AG08396 (cell line): ENCODE results near the gene PIKFYVE.
A peak's percentile ranks its signal among the peaks of the same experiment; 100 is the strongest.
"Not testable (repeated sequence)": the region's sequence is repeated elsewhere in the genome, so short reads cannot be mapped to it uniquely, and the experiment has no call there.

ENCODE experiments used
- DNase-seq: peaks from one replicate; pipeline ENCODE4 v3.0.0; 2012; ENCODE audit warnings: low spot score, mixed read lengths

Gene PIKFYVE

DNA sequence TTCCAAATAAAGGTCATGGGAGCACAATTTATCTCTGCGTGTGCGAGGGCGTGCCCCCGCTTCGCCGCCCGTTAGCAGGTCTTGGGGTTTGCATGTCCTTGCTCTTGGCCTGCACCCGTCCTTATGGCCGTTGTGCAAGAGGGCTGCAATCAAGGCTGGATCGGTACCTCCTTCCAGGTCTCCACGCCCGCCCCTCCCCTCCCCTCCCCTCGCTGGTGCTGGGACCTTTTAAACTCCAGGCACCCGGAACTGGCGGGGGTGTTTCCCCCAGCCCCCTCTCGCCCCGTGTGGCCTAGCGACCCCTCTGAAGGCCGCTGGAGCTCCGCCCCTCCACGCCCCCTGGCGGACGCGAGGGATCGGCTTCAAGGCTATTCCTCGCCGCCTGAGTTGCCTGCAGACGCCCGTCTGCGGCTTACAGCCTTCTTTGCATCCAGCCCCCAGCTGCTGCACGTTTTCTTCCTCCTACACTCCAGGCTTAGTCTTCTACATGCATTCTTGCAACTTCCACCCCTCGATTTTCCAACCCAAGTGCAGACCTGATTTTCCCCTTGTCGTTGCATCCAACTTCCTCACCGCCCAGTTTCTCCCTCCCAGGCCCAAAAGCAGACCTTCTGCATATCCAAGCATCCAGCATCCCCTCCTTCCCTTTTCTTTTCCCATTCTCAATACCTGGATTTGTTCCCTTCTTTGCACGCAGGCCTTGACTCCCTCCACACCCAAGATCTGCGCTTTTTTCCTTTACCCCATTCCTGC lies 11.8 kb upstream of the PIKFYVE start:
- DNase-seq, result peak; percentile 86

DNA sequence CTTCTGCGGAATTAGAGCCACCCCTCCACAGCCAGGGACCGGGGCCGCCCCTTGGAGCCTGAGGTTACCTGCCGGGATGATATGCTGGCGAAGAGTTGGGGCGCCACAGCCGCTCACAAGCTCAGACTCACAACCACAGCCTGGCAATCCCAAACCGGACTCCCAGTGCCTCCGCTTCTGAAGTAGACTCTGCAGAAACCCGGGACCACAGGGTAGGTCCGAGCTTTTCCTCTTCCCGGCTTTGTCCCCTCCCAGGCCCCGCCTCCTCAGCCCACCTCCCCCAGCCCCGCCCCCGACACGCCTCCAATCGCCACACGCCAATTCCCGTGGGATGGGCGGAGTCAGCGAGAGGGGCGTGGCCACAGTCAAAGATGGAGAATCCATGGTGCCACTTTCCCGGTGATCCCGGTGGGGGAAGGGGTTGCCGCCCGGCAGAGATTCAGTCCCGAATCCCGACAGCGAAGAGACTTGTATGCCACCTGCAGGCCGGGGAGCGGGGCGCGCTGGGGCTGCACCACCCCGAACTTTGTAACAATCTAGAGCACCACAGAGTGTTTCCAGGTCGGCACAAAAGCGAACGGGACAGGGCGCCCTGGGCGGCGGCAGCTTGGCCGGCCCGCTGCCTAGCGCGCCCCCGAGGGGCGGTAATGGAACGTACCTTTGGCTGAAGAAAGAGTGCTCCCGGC lies 11.0 kb upstream of the PIKFYVE start, which contains the start of gene IDH1:
Gene IDH1, minus strand, starts transcription at position 201 of the 686 bp plus-strand sequence. CDS start 3,520 bp downstream, outside the sequence.
- DNase-seq, result peak; percentile 96

DNA sequence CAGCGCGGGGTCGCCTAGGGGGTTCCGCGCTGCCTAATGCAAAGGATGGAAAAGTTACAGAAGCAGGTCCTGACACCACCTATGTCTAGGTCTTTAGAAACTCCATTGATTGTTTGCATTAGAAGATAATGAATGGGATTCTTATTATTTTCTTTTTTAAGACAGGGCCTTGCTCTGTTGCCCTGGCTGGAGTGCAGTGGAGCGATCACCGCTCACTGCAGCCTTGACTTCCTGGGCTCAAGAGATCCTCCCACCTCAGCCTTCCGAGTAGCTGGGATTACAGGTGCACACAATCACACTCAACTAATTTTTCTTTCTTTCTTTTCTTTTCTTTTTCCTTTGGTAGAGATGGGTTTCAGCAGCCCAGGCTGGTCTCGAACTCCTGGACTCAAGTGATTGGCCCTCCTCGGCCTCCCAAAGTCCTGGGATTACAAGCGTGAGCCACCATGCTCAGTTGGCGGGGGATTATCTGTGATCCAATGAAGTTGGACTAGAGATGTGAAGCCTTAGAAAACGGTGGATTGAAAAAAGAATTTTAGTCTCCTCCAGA lies 10.4 kb upstream of the PIKFYVE start:
- no peak for DNase-seq

DNA sequence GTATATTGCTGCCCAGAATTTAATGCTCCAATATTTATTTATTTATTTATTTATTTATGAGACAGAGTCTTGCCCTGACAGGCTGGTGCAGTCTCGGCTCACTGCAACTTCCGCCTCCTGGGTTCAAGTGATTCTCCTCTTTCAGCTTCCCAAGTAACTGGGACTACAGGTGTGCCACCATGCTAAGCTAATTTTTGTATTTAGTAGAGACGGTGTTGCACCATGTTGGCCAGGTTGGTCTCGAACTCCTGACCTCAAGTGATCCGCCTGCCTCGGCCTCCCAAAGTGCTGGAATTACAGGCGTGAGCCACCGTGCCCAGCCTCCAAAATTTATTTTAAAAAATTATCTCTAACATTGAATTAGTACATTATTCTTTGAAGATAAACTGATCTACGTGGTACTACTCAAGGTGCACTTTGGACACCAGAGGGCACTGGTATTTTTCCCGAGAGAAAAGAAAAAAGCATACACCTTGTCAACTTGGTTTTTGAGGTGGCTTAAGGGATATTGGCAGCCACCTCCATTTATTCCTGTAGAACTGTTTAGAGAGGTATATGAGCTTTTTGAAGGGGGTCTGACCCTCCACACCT lies 9.8 kb upstream of the PIKFYVE start:
- DNase-seq, result no peak

DNA sequence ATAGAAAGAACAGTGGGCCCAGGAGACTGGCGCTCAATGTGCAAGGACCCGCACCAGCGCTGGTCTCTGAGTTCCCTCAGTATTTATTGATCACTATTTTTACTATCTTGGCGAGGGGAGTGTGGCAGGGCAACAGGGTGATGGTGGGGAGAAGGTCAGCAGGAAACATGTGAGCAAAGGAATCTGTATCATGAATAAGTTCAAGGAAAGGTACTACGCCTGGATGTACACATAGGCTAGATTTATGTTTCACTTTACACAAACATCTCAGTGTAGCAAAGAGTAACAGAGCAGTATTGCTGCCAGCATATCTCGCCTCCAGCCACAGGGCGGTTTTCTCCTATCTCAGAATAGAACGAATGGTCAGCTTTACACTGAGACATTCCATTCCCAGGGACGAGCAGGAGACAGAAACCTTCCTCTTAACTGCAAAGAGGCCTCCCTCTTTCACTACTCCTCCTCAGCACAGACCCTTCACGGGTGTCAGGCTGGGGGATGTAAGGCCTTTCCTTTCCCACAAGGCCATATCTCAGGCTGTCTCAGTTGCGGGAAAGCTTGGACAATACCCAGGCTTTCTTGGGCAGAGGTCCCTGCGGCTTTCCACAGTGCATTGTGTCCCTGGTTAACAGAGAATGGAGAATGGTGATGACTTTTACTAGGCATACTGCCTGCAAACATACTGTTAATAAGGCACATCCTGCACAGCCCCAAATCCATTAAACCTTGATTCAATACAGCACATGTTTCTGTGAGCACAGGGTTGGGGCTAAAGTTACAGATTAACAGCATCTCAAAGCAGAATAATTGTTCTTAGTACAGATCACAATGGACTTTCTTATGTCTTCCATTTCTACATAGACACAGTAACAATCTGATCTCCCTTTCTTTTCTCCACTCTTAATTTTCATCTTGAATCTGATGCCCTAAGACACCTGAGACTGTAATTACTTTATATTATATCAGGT lies 8.9 kb upstream of the PIKFYVE start:
- not testable (repeated sequence) for DNase-seq

DNA sequence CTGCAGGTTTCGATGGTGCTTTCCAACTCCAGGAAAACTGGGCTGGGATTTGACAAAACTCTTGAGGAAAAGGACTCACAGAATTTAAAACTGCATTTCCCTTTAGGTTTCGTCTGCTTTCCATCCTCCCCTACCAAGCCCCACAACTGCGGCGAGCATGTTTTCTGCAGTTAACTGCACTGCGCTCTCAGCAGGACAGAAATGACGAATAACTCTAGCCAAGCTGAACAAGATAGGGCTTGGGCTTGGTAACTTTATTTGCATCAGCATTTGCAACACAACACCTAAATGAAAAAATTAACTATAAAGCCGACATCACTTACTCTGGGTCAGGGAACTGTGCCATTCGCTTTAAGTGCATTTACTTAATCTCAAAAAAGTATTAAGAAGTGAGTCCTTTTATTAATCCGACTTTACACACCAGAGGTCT lies 669 bp upstream of the PIKFYVE start:
- DNase-seq, result peak; percentile 36

DNA sequence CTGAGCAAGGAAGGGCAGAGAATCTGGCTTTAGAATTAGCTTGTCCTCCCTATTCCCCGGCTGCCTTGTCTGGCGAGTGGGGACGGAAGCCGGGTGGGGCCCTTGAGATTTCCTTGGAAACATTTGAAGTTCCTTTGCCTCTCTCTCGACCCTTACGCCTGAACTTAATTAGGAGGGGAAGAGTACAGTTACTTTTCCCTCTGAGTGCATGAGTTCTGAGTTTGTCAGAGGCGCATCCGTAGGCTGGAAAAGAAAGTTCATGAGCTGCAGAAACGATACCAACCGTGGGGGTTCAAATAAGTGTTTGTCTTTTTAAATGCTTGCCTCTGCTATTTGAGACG lies 468 bp downstream of the PIKFYVE start:
- no peak for DNase-seq

DNA sequence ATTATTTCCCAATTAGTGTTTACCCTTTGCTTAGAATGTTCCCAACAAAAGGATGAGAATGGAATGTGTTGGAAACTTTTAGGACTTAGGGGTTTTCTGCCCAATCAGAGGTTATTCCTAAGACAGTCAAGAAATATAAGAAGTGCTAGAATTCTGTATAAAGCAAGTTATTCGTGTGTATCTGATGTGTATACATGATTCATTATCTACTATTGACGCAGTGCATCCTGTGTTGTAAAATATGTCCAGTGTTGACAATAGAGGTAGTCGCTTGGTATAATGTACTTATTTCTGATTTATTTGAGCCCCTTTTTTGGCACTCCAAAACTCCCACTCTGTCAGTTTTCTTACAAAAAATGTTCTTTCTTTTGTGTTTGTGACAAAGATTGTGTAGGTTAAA lies 881 bp downstream of the PIKFYVE start:
- no peak for DNase-seq

DNA sequence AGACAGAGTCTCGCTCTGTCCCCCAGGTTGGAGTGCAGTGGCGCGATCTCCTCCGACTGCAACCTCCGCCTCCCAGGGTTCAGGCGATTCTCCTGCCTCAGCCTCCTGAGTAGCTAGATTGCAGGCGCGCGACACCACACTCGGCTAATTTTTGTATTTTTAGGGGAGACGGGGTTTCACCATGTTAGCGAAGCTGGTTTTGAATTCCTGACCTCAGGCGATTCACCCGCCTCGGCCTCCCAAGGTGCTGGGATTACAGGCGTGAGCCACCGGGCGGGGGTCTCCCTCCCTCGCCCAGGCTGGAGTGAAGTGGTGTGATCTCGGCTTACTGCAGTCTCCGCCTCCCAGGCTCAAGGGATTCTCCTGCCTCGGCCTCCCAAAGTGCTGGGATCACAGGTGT lies 1.5 kb downstream of the PIKFYVE start:
- not testable (repeated sequence) for DNase-seq

DNA sequence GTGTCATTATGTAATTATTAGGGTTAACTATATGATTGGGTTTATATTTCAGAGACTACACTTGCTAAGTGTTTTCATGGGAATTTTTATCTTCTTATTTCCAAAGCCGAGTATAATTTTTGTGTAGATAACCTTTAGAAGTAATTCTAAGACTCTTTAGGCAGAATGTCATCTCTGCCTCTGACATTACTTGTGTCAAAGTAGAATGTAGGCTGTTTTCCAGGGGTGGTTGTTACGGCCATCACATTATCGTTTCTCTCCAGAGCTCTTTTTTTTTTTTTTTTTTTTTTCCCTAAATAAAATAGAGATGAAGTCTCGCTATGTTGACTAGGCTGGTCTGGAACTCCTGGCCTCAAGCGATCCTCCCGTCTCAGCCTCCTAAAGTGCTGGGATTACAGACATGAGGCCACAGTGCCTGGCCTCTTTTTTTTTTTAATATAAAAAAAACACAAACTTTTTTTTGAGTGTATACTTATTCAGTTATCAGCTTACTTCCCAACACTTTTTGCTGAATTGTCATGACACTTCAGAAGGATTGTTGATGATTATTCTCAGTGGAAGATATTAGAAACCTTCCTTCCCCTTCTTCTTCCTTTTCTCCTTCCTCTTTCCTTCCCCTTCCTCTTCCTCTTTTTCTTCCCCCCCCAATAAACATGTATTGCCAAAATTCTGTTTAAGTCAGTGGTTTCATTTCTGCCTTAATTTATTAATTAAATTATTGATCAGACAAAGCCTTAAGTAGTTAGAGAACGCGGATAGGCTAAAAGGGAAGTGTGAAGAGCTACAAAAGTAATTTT lies 2.3 kb downstream of the PIKFYVE start:
- no peak for DNase-seq

DNA sequence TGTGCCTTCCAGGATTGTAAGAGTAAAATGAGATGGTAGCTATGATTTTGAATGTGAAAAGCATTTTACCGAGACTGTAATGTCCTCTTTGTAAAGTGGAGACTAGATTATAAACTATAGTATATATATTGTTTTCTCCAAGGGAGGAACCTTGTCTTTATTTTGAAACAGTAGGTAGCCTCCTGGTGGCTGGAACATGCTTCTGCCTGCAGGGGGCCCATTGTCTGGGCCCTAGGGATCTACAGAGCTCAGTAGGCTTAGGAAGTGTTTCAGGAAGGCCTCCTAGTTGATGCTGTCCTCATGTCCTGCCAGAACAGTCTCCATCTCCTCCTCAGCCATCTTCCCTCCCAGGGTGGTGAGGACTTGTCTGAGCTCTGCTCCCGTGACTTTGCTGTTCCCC lies 3.0 kb downstream of the PIKFYVE start:
- DNase-seq, result no peak

DNA sequence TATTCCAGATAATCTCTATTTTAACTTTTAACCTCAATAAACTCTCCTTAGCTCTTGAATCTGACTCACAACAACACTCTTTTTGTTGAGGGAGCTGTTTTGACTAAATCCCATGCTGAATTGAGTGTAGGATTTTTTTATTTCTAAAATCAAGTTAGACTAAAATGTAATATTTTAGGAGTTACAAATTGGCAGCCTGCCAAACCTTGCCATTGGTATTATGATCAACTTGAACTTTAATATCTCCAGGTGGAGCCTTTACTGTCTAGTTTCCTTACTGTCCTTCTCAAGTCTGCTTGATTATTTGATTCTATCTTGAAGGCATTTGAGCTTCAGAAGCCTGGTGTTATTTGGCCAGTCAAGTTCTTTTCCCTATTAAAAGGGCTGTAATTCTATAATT lies 8.7 kb downstream of the PIKFYVE start:
- no peak for DNase-seq

DNA sequence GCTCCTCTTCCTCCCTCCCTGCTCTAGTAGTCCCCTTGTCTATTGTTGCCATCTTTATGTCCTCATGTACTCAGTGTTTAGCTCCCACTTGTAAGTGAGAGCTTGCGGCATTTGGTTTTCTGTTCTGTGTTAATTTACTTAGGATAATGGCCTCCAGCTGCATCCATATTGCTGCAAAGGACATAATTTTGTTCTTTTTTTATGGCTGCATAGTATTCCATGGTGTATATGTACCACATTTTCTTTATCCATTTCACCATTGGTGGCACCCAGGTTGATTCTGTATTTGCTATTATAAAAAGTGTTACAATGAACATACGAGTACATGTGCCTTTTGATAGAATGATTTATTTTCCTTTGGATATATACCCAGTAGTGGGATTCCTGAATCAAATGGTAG lies 12.5 kb downstream of the PIKFYVE start:
- DNase-seq, result no peak

DNA sequence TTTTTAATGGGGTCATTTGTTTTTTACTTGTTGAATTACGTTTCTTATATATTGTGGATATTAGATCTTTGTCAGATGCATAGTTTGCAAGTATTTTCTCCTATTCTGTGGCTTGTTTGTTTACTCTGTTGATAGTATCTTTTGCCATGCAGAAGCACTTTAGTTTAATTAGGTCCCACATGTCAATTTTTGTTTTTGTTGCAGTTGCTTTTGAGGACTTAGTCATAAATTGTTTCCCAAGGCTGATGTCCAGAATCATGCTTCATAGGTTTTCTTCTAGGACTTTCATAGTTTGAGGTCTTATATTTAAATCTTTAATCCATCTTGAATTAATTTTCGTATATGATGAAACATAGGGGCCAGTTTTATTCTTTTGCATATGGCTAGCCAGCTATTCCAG lies 13.2 kb downstream of the PIKFYVE start:
- DNase-seq, result no peak

DNA sequence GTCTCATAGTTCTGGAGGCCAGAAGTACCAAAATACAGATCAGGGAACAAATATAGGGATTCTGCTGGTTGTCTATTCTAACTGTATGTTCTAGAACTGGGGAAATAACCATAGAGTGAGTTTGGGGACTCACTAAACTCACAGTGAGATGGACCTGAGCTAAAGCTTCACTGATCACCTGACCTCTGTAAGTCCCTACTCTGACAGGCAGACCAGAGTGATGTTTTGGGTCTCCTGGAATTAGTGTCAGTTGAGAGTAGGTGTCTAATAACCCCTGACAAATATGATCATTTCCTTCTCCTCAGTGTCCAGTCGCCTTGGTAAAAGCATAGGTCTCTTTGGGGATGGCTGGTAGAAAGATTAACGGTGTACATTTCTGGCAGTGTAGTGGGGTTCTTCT lies 14.2 kb downstream of the PIKFYVE start:
- DNase-seq, result no peak

DNA sequence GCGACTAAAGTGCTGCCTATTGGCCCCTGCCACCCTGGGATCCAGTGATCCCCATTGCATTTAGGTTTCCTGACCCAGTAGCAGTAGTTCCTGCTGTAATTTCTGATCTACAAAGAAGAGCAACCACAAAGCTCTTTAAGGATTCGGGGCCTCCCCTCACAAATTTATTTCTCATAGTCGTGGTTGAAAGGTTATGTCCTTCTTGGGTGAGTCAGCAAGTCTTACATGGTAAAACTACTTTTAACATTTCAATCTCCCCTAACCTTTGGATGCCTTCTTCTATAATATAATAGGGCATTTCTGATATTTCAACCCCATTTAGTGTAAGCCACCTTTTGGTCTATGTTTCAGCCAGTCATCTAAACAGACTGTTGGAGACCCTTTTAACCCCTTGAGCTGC lies 14.9 kb downstream of the PIKFYVE start:
- peak; percentile 10 for DNase-seq

DNA sequence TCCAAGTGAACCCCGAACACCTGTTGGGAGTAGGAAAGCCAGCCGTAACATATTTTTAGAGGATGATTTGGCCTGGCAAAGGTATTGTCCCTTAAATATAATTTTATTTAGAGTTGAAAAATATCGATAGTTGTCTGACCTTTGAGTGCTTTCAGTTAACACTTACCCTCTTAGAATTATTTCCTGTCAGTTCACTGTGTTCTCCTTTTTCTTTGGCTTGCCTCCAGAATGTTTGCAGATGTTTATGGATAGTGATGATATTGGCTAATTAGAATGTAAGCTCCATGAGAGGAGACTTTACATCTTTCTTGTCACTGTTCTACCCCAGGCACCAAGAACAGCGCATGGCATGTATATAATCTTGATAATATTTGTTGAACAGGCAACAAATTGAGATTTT lies 19.8 kb downstream of the PIKFYVE start:
- no peak for DNase-seq

DNA sequence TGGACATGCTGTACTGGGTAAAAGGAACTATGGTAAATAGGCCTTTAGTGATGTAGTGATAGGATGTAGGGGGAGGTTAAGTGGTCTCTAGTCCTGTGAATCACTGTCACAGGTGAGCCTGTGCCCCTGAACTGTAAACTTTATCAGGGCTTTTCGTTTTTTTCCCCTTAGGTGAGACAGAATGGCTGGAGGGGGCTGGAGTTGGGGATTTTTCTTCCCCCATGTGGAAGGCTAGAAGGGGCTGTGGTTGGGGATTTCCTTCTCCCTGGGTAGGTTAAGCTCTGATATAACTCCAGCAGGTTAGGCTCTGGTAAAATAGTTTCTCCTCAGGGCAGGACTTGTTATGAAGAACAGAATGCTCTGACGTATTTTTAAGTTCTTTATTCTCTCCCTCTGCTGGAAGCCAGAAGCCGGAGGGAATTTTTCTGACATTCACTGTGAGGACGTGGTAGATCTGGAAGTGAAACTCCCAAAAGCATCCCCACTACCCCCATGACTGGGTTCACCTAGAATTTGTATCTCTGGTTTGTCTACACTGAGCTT lies 28.5 kb downstream of the PIKFYVE start:
- no peak for DNase-seq

DNA sequence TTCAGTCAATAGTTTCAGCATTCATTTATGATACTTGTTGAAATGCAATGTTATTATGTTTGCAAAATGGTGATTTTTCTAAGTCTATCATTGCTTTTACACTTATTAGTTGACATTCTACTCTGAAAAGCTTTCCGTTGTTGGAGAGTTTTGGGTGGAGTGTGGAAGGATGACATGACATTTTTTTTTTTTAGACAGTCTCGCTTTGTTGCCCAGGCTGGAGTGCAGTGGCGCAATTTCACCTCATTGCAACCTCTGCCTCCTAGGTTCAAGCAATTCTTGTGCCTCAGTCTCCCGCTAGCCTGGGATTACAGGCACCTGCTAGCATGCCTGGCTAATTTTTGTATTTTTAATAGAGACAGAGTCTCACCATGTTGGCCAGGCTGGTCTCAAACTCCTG lies 29.8 kb downstream of the PIKFYVE start:
- DNase-seq, result no peak

DNA sequence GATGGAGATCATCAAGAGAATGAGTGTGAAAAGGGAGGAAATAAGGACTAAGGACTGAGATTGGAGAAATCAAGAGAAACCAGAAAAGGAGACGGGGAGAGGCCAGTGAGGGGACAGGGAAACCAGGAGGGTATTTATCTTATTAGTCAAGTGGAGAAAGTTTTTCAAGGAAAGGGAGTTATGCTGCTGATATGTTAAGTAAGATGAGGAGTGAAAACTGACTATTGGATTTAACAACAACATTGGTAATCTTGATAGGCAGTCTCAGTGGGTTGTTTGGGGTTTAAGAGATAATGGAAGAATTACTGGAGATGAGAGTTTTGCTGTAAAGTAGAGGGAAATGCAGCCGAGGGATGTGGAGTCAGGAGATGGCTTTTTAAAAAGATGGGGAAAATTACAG lies 30.6 kb downstream of the PIKFYVE start:
- no peak for DNase-seq

DNA sequence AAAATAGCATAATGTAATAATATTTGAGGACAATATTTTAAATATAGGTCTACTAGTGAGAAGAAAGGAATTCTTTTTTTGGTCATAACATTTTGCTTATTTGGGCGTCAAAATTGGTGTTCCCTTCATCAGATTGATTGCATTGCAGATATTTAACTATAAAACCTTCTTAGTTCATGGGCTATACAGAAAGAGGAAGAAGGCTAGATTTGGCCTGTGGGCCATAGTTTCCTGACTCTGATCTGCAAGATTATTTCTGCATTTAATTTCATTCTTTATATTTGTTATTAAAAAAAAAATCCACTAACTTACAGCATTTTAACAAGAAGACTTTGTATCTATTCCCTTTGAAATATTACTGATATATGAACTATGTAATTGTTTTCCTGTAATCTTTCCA lies 31.9 kb downstream of the PIKFYVE start:
- no peak for DNase-seq
